Uterus (tissue), 2 donors: ENCODE data around the gene ATF6B.

Experiments
- CTCF ChIP-seq, 4 experiments: fragments of 200-600 bp in 2 of 4; fragments of 450-650 bp in 2 of 4; sonication (generic) in 2 of 4; IDR thresholded peaks; one replicate each; pipeline ENCODE4 v1.5.1; 2016 to 2019; ENCODE audit warnings: antibody characterized with exemption in 4 of 4, mild to moderate bottlenecking in 2 of 4, moderate library complexity in 1 of 4
- POLR2A ChIP-seq, 2 donors: fragments of 450-650 bp; IDR thresholded peaks; one replicate each; pipeline ENCODE4 v1.6.1; 2016; ENCODE audit warnings: antibody characterized with exemption in 2 of 2, mild to moderate bottlenecking in 1 of 2, moderate library complexity in 1 of 2

- TF ChIP-seq CTCF (IDR thresholded peaks at IDR 0.05) (no peak), POLR2A (IDR thresholded peaks at IDR 0.05) (no peak)
These were observed 30.0 kb upstream of the ATF6B start for GRCh38 chr6:32158052-32158451.
